Natural killer cell (primary cell): ENCODE results near the gene CDC123. TPM values are rescaled to one million over a fixed set of nuclear protein-coding genes. Genes with fewer than 3 reads are reported as not detected.
A peak's percentile ranks its signal among the peaks of the same experiment; 100 is the strongest.
"Not testable (repeated sequence)": the region's sequence is repeated elsewhere in the genome, so short reads cannot be mapped to it uniquely, and the experiment has no call there.

ENCODE experiments used
- ATAC-seq, 3 donors: fragments of 150-1000 bp in 2 of 3; fragments of 200-7000 bp in 1 of 3; cut with Tn5 transposase; 1 replicate in 1 of 3; 2 replicates in 2 of 3; pipeline ENCODE4 v1.10.0; 2021; ENCODE audit warnings: mild to moderate bottlenecking in 2 of 3, moderate library complexity in 2 of 3
- DNase-seq, 2 donors: peaks; one replicate each; pipeline versions ENCODE4 v3.0.0 to v3.0.0-alpha.2; 2013 to 2021; ENCODE audit warnings: mixed read lengths in 1 of 2
- H3K27ac ChIP-seq: one replicate; pipeline ENCODE4 v1.5.1; 2013; ENCODE audit warnings: mild to moderate bottlenecking, low read length
- H3K27me3 ChIP-seq: one replicate; pipeline ENCODE4 v1.6.1; 2013; ENCODE audit warnings: low read length; ENCODE audit not compliant: control insufficient read depth, insufficient read depth
- H3K36me3 ChIP-seq: one replicate; pipeline ENCODE4 v1.6.1; 2013; ENCODE audit warnings: low read length; ENCODE audit not compliant: control insufficient read depth, insufficient read depth
- H3K4me1 ChIP-seq: one replicate; pipeline ENCODE4 v1.6.1; 2013; ENCODE audit warnings: low read length; ENCODE audit not compliant: control insufficient read depth, insufficient read depth
- H3K4me3 ChIP-seq: one replicate; pipeline ENCODE4 v1.5.1; 2013; ENCODE audit warnings: low read length
- H3K9me3 ChIP-seq: one replicate; pipeline ENCODE4 v1.6.1; 2013; ENCODE audit warnings: low read length; ENCODE audit not compliant: control insufficient read depth, insufficient read depth
- H3K27ac Mint-ChIP-seq, 2 donors: one replicate each; pipeline ENCODE4 v1.8.0; 2022; ENCODE audit warnings: mild to moderate bottlenecking in 2 of 2, mixed read lengths in 2 of 2, moderate library complexity in 1 of 2
- H3K27me3 Mint-ChIP-seq, 2 donors: one replicate each; pipeline ENCODE4 v1.8.0; 2022; ENCODE audit warnings: low read depth in 2 of 2, mixed read lengths in 2 of 2
- H3K36me3 Mint-ChIP-seq: one replicate; pipeline ENCODE4 v1.8.0; 2022; ENCODE audit warnings: mixed read lengths
- H3K4me1 Mint-ChIP-seq, 2 donors: one replicate each; pipeline ENCODE4 v1.8.0; 2022; ENCODE audit warnings: mixed read lengths in 2 of 2
- H3K4me3 Mint-ChIP-seq: one replicate; pipeline ENCODE4 v1.8.0; 2022; ENCODE audit warnings: mild to moderate bottlenecking, moderate library complexity, mixed read lengths
- H3K9me3 Mint-ChIP-seq, 2 donors: one replicate each; pipeline ENCODE4 v1.8.0; 2022; ENCODE audit warnings: mixed read lengths in 2 of 2
- CTCF ChIP-seq: fragments of 200-600 bp; IDR thresholded peaks from one replicate; pipeline ENCODE4 v1.8.0; 2022; ENCODE audit warnings: antibody characterized with exemption
- WGBS: methylation state at CpG from one replicate; pipeline ENCODE4 v1.1.7; 2013; ENCODE audit warnings: missing lambda C conversion rate; ENCODE audit not compliant: insufficient coverage; 5-methylcytosine and 5-hydroxymethylcytosine counted together
- intact Hi-C: fragments of 100-400 bp; cut with micrococcal nuclease; formaldehyde crosslinking; loops from one replicate; pipeline ENCODE4 v1.14.2; 2022
- total RNA-seq, 4 donors: library from RNA; stranded (reverse); fragments of 120-200 nt in 1 of 4; gene quantifications; one replicate each; pipeline versions ENCODE4 v1.2.3 to v1.2.4, GENCODE V29; 2013 to 2022

The CDC123 gene
- total RNA-seq, 3 donors from 2014 or later (not counting 1 experiment from before 2014, with no cell fraction given), result 45.8 to 53.3 (median 47.6) TPM

- ATAC-seq (peak; percentile 41 to 69 (median 51)), DNase-seq (peak; percentile 51 to 82)
- Histone ChIP-seq H3K9me3 (no peaks in the 10 kb centered on the region), H3K36me3 (no peaks in the 10 kb centered on the region), H3K27ac (peak overlapping the region; percentile 91), H3K4me1 (peaks cover 46% of the 10 kb centered on the region), H3K27me3 (peaks cover 5% of the 10 kb centered on the region), H3K4me3 (no peak overlapping the region)
- Mint-ChIP-seq H3K27ac (peak overlapping the region in 1 of 2 donors; percentile 60), H3K9me3 (no peaks in the 10 kb centered on the region), H3K27me3 (peaks cover 18 to 25% of the 10 kb centered on the region in 2 donors), H3K4me1 (peaks cover 25 to 30% of the 10 kb centered on the region in 2 donors), H3K36me3 (no peaks in the 10 kb centered on the region), H3K4me3 (peak overlapping the region; percentile 55)
- intact Hi-C loops, result loop anchor here (1.0 to 5.0 kb wide), 4 partner anchors 84 to 638 kb away; partner anchors contain the start of gene CAMK1D
- 19% methylated on average over 28 of the region's 31 CpGs for WGBS
- peak; percentile 57 for TF ChIP-seq CTCF
Observed at GRCh38 chr10:12264204-12264940, 68.4 kb downstream of the CDC123 start.

GRCh38 chr10:12269056-12269455, 73.1 kb downstream of the CDC123 start:
- no peak for DNase-seq
- intact Hi-C loops, result no loop called here
- Mint-ChIP-seq H3K4me1 (peaks cover 5 to 15% of the 10 kb centered on the region in 2 donors), H3K9me3 (no peaks in the 10 kb centered on the region), H3K27me3 (peaks cover 8 to 13% of the 10 kb centered on the region in 2 donors), H3K4me3 (no peak overlapping the region), H3K36me3 (no peaks in the 10 kb centered on the region), H3K27ac (no peak overlapping the region)
- Histone ChIP-seq H3K36me3 (no peaks in the 10 kb centered on the region), H3K4me3 (no peak overlapping the region), H3K27ac (no peak overlapping the region), H3K27me3 (peaks cover 3% of the 10 kb centered on the region), H3K9me3 (no peaks in the 10 kb centered on the region), H3K4me1 (peaks cover 28% of the 10 kb centered on the region)
- ATAC-seq, result no peak
- TF ChIP-seq CTCF, result no peak
- 82% methylated on average over 2 of the region's 2 CpGs for WGBS

- no peak overlapping the region for H3K4me3 Mint-ChIP-seq
- Histone ChIP-seq H3K36me3 (no peaks in the 10 kb centered on the region), H3K9me3 (no peaks in the 10 kb centered on the region), H3K27me3 (no peaks in the 10 kb centered on the region), H3K4me1 (peaks cover 10% of the 10 kb centered on the region), H3K27ac (peak overlapping the region; percentile 3), H3K4me3 (no peak overlapping the region)
- intact Hi-C loops, result no loop called here
- no peaks in the 10 kb centered on the region for H3K9me3 Mint-ChIP-seq
- H3K27ac Mint-ChIP-seq, result no peak overlapping the region
- TF ChIP-seq CTCF, result no peak
- DNase-seq, result no peak
- ATAC-seq, result no peak
- H3K27me3 Mint-ChIP-seq, result peaks cover 0 to 10% of the 10 kb centered on the region in 2 donors
- no peaks in the 10 kb centered on the region for H3K36me3 Mint-ChIP-seq
- no peaks in the 10 kb centered on the region for H3K4me1 Mint-ChIP-seq
- 91% methylated on average over 8 of the region's 8 CpGs for WGBS
Observed at GRCh38 chr10:12271210-12271540, 75.2 kb downstream of the CDC123 start.

- 70% methylated on average over 5 of the region's 7 CpGs for WGBS
- not testable (repeated sequence) for H3K27ac Mint-ChIP-seq
Observed at GRCh38 chr10:12277862-12278261, 81.9 kb downstream of the CDC123 start.

More at GRCh38 chr10:12277862-12278261, 81.9 kb downstream of the CDC123 start:
- intact Hi-C loops, H3K36me3 Mint-ChIP-seq, ATAC-seq, H3K9me3 Mint-ChIP-seq, H3K4me3 Mint-ChIP-seq, H3K27ac ChIP-seq, H3K4me3 ChIP-seq, H3K9me3 ChIP-seq, DNase-seq, H3K4me1 ChIP-seq, H3K27me3 Mint-ChIP-seq, H3K36me3 ChIP-seq, H3K27me3 ChIP-seq, H3K4me1 Mint-ChIP-seq: not testable (repeated sequence)
